Thyroid gland (tissue), 4 donors: ENCODE results near the gene ZNF608. TPM values are rescaled to one million over a fixed set of nuclear protein-coding genes. Genes with fewer than 3 reads are reported as not detected.

Experiments used
- DNase-seq, 2 donors: peaks; one replicate each; pipeline ENCODE4 v3.0.0-alpha.2; 2019
- H3K27ac ChIP-seq, 3 donors: fragments of 200-600 bp; sonication (generic); 1 replicate in 2 of 3; 2 replicates in 1 of 3; pipeline ENCODE4 v1.5.1; 2016 to 2019; ENCODE audit warnings: mild to moderate bottlenecking in 1 of 3, moderate library complexity in 1 of 3
- H3K27me3 ChIP-seq: fragments of 200-600 bp; sonication (generic); one replicate; pipeline ENCODE4 v1.5.1; 2019
- H3K36me3 ChIP-seq, 2 donors: fragments of 200-600 bp; sonication (generic); one replicate each; pipeline ENCODE4 v1.5.1; 2016 to 2019
- H3K4me1 ChIP-seq, 2 donors: fragments of 200-600 bp; sonication (generic); one replicate each; pipeline ENCODE4 v1.5.1; 2017 to 2019
- H3K4me3 ChIP-seq, 3 donors: fragments of 200-600 bp; sonication (generic); replicated peaks in 1 of 3; 1 replicate in 2 of 3; 2 replicates in 1 of 3; pipeline ENCODE4 v1.5.1; 2016; ENCODE audit warnings: mild to moderate bottlenecking in 1 of 3
- H3K9me3 ChIP-seq: fragments of 200-600 bp; sonication (generic); one replicate; pipeline ENCODE4 v1.5.1; 2017
- POLR2A ChIP-seq, 2 donors: fragments of 450-650 bp; IDR thresholded peaks; one replicate each; pipeline ENCODE4 v1.6.1; 2017; ENCODE audit warnings: antibody characterized with exemption in 2 of 2, mild to moderate bottlenecking in 2 of 2, moderate library complexity in 1 of 2
- WGBS, 2 donors: methylation state at CpG; one replicate each; pipeline ENCODE4 v1.1.5; 2017; 5-methylcytosine and 5-hydroxymethylcytosine counted together
- intact Hi-C: fragments of 100-400 bp; cut with DNase I; formaldehyde crosslinking; loops from one replicate; pipeline ENCODE4 v1.15.1; 2023
- total RNA-seq, 4 donors: library from RNA; depleted of rRNA; stranded (reverse); fragments of >200 nt; gene quantifications; one replicate each; pipeline ENCODE4 v1.2.3, GENCODE V29; 2016
- TF ChIP-seq, protein P1 (sequence below), 6 experiments: fragments of 200-600 bp in 3 of 6; fragments of 450-650 bp in 3 of 6; sonication (generic) in 3 of 6; IDR thresholded peaks; one replicate each; pipeline ENCODE4 v1.5.1; 2016 to 2019; ENCODE audit warnings: antibody characterized with exemption in 6 of 6, mild to moderate bottlenecking in 2 of 6, inconsistent platforms in 1 of 6, moderate library complexity in 1 of 6

Gene ZNF608
- total RNA-seq, 4 donors from 2014 or later = 32.0 to 60.2 (median 36.8) TPM

DNA sequence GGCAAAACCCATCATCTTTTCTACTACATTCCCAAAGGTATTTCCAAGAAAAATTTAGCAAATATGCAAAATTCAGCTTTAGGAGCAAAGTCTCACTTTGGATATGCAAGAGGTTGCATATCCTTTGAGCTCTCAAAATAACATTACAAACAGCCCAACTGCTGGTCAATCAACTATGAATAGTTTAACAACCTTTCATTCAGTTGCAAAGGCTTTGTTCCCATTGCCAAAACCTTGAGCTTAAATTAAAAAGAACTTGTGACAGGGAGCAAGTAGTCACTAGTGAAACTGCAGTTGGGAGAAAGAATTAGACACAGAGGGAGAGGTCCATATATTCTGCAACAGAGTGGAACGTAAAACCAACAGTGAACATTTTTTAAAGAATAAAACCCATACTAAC lies 8.8 kb downstream of the ZNF608 start:
- intact Hi-C loops = no loop called here

GRCh38 chr5:124736805-124737188 lies 9.6 kb downstream of the ZNF608 start:
- TF ChIP-seq POLR2A (IDR thresholded peaks at IDR 0.05) = no peak
- TF ChIP-seq, protein P1, sequence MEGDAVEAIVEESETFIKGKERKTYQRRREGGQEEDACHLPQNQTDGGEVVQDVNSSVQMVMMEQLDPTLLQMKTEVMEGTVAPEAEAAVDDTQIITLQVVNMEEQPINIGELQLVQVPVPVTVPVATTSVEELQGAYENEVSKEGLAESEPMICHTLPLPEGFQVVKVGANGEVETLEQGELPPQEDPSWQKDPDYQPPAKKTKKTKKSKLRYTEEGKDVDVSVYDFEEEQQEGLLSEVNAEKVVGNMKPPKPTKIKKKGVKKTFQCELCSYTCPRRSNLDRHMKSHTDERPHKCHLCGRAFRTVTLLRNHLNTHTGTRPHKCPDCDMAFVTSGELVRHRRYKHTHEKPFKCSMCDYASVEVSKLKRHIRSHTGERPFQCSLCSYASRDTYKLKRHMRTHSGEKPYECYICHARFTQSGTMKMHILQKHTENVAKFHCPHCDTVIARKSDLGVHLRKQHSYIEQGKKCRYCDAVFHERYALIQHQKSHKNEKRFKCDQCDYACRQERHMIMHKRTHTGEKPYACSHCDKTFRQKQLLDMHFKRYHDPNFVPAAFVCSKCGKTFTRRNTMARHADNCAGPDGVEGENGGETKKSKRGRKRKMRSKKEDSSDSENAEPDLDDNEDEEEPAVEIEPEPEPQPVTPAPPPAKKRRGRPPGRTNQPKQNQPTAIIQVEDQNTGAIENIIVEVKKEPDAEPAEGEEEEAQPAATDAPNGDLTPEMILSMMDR (IDR thresholded peaks at IDR 0.05) = no peak
- Histone ChIP-seq H3K9me3 (no peaks in the 10 kb centered on the region), H3K27ac (peak overlapping the region; percentile 38 to 59 (median 54)), H3K4me3 (no peak overlapping the region), H3K36me3 (no peaks in the 10 kb centered on the region), H3K4me1 (peaks cover 66 to 70% of the 10 kb centered on the region in 2 donors), H3K27me3 (no peaks in the 10 kb centered on the region)
- intact Hi-C loops = no loop called here
- DNase-seq = no peak
- WGBS, 2 donors = 36% methylated on average over 3 of the region's 3 CpGs

More for the DNA sequence above, 8.8 kb downstream of the ZNF608 start:
- H3K36me3 ChIP-seq = no peaks in the 10 kb centered on the region
- H3K4me3 ChIP-seq = no peak overlapping the region
- WGBS, 2 donors = 93 to 98% methylated on average over 1 of the region's 1 CpG
- no peaks in the 10 kb centered on the region for H3K9me3 ChIP-seq
- no peaks in the 10 kb centered on the region for H3K27me3 ChIP-seq
- TF ChIP-seq, protein P1 (IDR thresholded peaks at IDR 0.05) = no peak
- no peak for TF ChIP-seq POLR2A (IDR thresholded peaks at IDR 0.05)
- peaks cover 61 to 64% of the 10 kb centered on the region in 2 donors for H3K4me1 ChIP-seq
- DNase-seq = no peak
- peak overlapping the region; percentile 38 to 59 (median 54) for H3K27ac ChIP-seq

DNA sequence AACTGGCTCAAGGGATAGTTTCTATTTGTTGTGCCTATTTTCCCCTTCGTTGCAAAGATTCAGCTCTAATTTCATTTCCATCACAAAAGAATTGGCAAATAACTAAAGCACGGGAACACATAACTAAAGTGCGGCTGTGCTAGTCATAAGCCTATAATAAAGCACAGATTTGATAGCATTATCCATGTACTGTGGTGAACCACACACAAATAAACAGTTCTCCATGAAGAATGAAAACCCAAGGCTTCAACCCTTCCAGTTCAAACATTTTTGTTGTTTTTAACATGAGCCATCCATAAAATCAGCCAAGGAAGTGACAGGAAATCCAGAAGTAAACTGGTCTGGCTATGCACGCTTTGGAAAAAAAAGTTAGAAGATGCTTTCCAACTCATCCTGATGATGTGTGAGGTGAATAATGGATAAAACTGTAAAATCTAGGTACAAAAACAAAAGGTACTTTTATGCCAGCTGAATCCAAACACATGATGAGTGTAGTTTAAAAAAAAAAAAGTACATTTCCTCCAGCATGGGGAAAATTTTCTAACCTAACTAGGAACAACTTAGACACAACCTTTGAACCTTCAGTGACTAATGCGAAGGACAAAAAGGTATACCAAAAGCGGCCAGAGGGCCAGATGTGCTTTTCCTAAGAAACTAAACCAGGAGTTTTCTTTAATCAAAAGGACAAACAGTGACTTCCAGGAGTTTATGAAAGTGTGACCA lies 10.2 kb downstream of the ZNF608 start:
- no peak overlapping the region for H3K4me3 ChIP-seq
- no peaks in the 10 kb centered on the region for H3K9me3 ChIP-seq
- no peaks in the 10 kb centered on the region for H3K36me3 ChIP-seq
- no peaks in the 10 kb centered on the region for H3K27me3 ChIP-seq
- DNase-seq = no peak
- intact Hi-C loops = no loop called here
- peaks cover 61 to 69% of the 10 kb centered on the region in 2 donors for H3K4me1 ChIP-seq
- TF ChIP-seq, protein P1 (IDR thresholded peaks at IDR 0.05) = peak in 1 of 6 experiments; percentile 20
- TF ChIP-seq POLR2A (IDR thresholded peaks at IDR 0.05) = no peak
- WGBS, 2 donors = 67 to 78% methylated on average over 6 of the region's 6 CpGs
- H3K27ac ChIP-seq = peak overlapping the region; percentile 38 to 59 (median 54)

GRCh38 chr5:124735169-124735858 lies 11.1 kb downstream of the ZNF608 start:
- intact Hi-C loops = no loop called here

More at GRCh38 chr5:124735169-124735858, 11.1 kb downstream of the ZNF608 start:
- H3K27ac ChIP-seq = peak overlapping the region in 2 of 3 donors; percentile 38 to 59
- WGBS, 2 donors = 57 to 64% methylated on average over 24 of the region's 24 CpGs
- no peak for TF ChIP-seq POLR2A (IDR thresholded peaks at IDR 0.05)
- TF ChIP-seq, protein P1 (IDR thresholded peaks at IDR 0.05) = no peak
- H3K36me3 ChIP-seq = no peaks in the 10 kb centered on the region
- no peaks in the 10 kb centered on the region for H3K27me3 ChIP-seq
- H3K4me3 ChIP-seq = no peak overlapping the region
- no peak for DNase-seq
- peaks cover 57 to 65% of the 10 kb centered on the region in 2 donors for H3K4me1 ChIP-seq
- no peaks in the 10 kb centered on the region for H3K9me3 ChIP-seq
